ENCODE results near the gene DNAL4. TPM values are rescaled to one million over a fixed set of nuclear protein-coding genes. Genes with fewer than 3 reads are reported as not detected.

The DNAL4 gene
- total RNA-seq, 1 experiment from 2014 or later, result 8.3 TPM

GRCh38 chr22:38774496-38775166 lies 19.3 kb downstream of the DNAL4 start:
- no peak overlapping the region for H2AFZ ChIP-seq (ENCODE audit: low read length)
- no peaks in the 10 kb centered on the region for H3K9me3 ChIP-seq (ENCODE audit: control insufficient read depth, low read depth, low read length)
- WGBS (ENCODE audit: extremely low coverage, insufficient read length, low lambda C conversion rate), result no CpG with 5 or more reads among the region's 11 CpGs
- H3K4me1 ChIP-seq (ENCODE audit: insufficient read depth, low read length), result no peaks in the 10 kb centered on the region
- no peak overlapping the region for H3K4me2 ChIP-seq (ENCODE audit: insufficient read depth, insufficient read length, low read length)
- H2BK15ac ChIP-seq (ENCODE audit: low read depth, low read length), result no peak overlapping the region
- H3K23me2 ChIP-seq (ENCODE audit: insufficient read length, low read depth, low read length, poor library complexity, severe bottlenecking), result no peaks in the 10 kb centered on the region
- no peak overlapping the region for H3T11ph ChIP-seq (ENCODE audit: low read length)
- Mint-ChIP-seq H3K36me3 (ENCODE audit: insufficient read depth in 1 of 3, low read depth in 3 of 3) (no peaks in the 10 kb centered on the region), H3K4me1 (peaks cover 4 to 15% of the 10 kb centered on the region in 2 experiments), H3K27me3 (ENCODE audit: low read depth) (peaks cover 2% of the 10 kb centered on the region), H3K4me3 (no peak overlapping the region), H3K27ac (peak overlapping the region in 1 of 3 experiments; percentile 89; a peak in 1 of 7 replicates), H3K9me3 (no peaks in the 10 kb centered on the region)
- H2BK20ac ChIP-seq (ENCODE audit: low read depth, low read length, poor library complexity, severe bottlenecking), result no peak overlapping the region
- no peaks in the 10 kb centered on the region for H4K20me1 ChIP-seq (ENCODE audit: control insufficient read depth, insufficient read depth, insufficient read length)
- no peak overlapping the region for H3K23ac ChIP-seq (ENCODE audit: insufficient read length, low read depth, low read length)
- no peak overlapping the region for H3K27ac ChIP-seq (ENCODE audit: insufficient read length, low read depth, low read length)
- no peak overlapping the region for H3K18ac ChIP-seq (ENCODE audit: insufficient read length, low read depth, low read length)
- no peak overlapping the region for H3K56ac ChIP-seq (ENCODE audit: insufficient read length, low read depth, low read length)
- no peak overlapping the region for H2BK12ac ChIP-seq (ENCODE audit: insufficient read length, low read depth, low read length)
- no peaks in the 10 kb centered on the region for H3K27me3 ChIP-seq (ENCODE audit: insufficient read depth, low read length)
- DNase-seq, result no peak
- no peak overlapping the region for H4K5ac ChIP-seq (ENCODE audit: insufficient read length, low read depth, low read length)
- no peak overlapping the region for H2BK5ac ChIP-seq (ENCODE audit: insufficient read length, low read length)
- H3K79me2 ChIP-seq (ENCODE audit: insufficient read depth, low read length), result no peaks in the 10 kb centered on the region
- no peak overlapping the region for H2AK5ac ChIP-seq (ENCODE audit: insufficient read length, low read length)
- no peak overlapping the region for H3K9ac ChIP-seq (ENCODE audit: extremely low read depth, insufficient read length, low read length)
- H3K14ac ChIP-seq (ENCODE audit: insufficient read depth, low read length), result no peak overlapping the region
- H3K79me1 ChIP-seq (ENCODE audit: insufficient read depth, low read depth, low read length, poor library complexity, severe bottlenecking), result no peaks in the 10 kb centered on the region
- H4K8ac ChIP-seq (replicated peaks; ENCODE audit: insufficient read length, low read depth, low read length), result no peak overlapping the region
- no peak overlapping the region for H4K91ac ChIP-seq (ENCODE audit: insufficient read length, low read depth, low read length)
- TF ChIP-seq CTCF (conservative IDR thresholded peaks at IDR 0.05), result no peak
- H3K4ac ChIP-seq (ENCODE audit: low read depth, low read length), result no peak overlapping the region
- H2BK120ac ChIP-seq (ENCODE audit: low read depth, low read length, poor library complexity, severe bottlenecking), result no peak overlapping the region
